Natural killer cell (primary cell): Measurements from ENCODE around the gene C1orf21. TPM values are rescaled to one million over a fixed set of nuclear protein-coding genes. Genes with fewer than 3 reads are reported as not detected.

Source experiments
- ATAC-seq, 3 donors: fragments of 150-1000 bp in 2 of 3; fragments of 200-7000 bp in 1 of 3; cut with Tn5 transposase; 1 replicate in 1 of 3; 2 replicates in 2 of 3; pipeline ENCODE4 v1.10.0; 2021; ENCODE audit warnings: mild to moderate bottlenecking in 2 of 3, moderate library complexity in 2 of 3
- DNase-seq, 2 donors: peaks; one replicate each; pipeline versions ENCODE4 v3.0.0 to v3.0.0-alpha.2; 2013 to 2021; ENCODE audit warnings: mixed read lengths in 1 of 2
- H3K27ac ChIP-seq: one replicate; pipeline ENCODE4 v1.5.1; 2013; ENCODE audit warnings: mild to moderate bottlenecking, low read length
- H3K27me3 ChIP-seq: one replicate; pipeline ENCODE4 v1.6.1; 2013; ENCODE audit warnings: low read length; ENCODE audit not compliant: control insufficient read depth, insufficient read depth
- H3K36me3 ChIP-seq: one replicate; pipeline ENCODE4 v1.6.1; 2013; ENCODE audit warnings: low read length; ENCODE audit not compliant: control insufficient read depth, insufficient read depth
- H3K4me1 ChIP-seq: one replicate; pipeline ENCODE4 v1.6.1; 2013; ENCODE audit warnings: low read length; ENCODE audit not compliant: control insufficient read depth, insufficient read depth
- H3K4me3 ChIP-seq: one replicate; pipeline ENCODE4 v1.5.1; 2013; ENCODE audit warnings: low read length
- H3K9me3 ChIP-seq: one replicate; pipeline ENCODE4 v1.6.1; 2013; ENCODE audit warnings: low read length; ENCODE audit not compliant: control insufficient read depth, insufficient read depth
- H3K27ac Mint-ChIP-seq, 2 donors: one replicate each; pipeline ENCODE4 v1.8.0; 2022; ENCODE audit warnings: mild to moderate bottlenecking in 2 of 2, mixed read lengths in 2 of 2, moderate library complexity in 1 of 2
- H3K27me3 Mint-ChIP-seq, 2 donors: one replicate each; pipeline ENCODE4 v1.8.0; 2022; ENCODE audit warnings: low read depth in 2 of 2, mixed read lengths in 2 of 2
- H3K36me3 Mint-ChIP-seq: one replicate; pipeline ENCODE4 v1.8.0; 2022; ENCODE audit warnings: mixed read lengths
- H3K4me1 Mint-ChIP-seq, 2 donors: one replicate each; pipeline ENCODE4 v1.8.0; 2022; ENCODE audit warnings: mixed read lengths in 2 of 2
- H3K4me3 Mint-ChIP-seq: one replicate; pipeline ENCODE4 v1.8.0; 2022; ENCODE audit warnings: mild to moderate bottlenecking, moderate library complexity, mixed read lengths
- H3K9me3 Mint-ChIP-seq, 2 donors: one replicate each; pipeline ENCODE4 v1.8.0; 2022; ENCODE audit warnings: mixed read lengths in 2 of 2
- WGBS: methylation state at CpG from one replicate; pipeline ENCODE4 v1.1.7; 2013; ENCODE audit warnings: missing lambda C conversion rate; ENCODE audit not compliant: insufficient coverage; 5-methylcytosine and 5-hydroxymethylcytosine counted together
- intact Hi-C: fragments of 100-400 bp; cut with micrococcal nuclease; formaldehyde crosslinking; loops from one replicate; pipeline ENCODE4 v1.14.2; 2022
- total RNA-seq, 4 donors: library from RNA; stranded (reverse); fragments of 120-200 nt in 1 of 4; gene quantifications; one replicate each; pipeline versions ENCODE4 v1.2.3 to v1.2.4, GENCODE V29; 2013 to 2022
- TF ChIP-seq, protein P1 (sequence below): fragments of 200-600 bp; IDR thresholded peaks from one replicate; pipeline ENCODE4 v1.8.0; 2022; ENCODE audit warnings: antibody characterized with exemption

The C1orf21 gene
- total RNA-seq, 3 donors from 2014 or later (not counting 1 experiment from before 2014, with no cell fraction given), result 84.3 to 111 (median 88.3) TPM

GRCh38 chr1:184588701-184589100 lies 201.9 kb downstream of the C1orf21 start:
- Histone ChIP-seq H3K9me3 (no peaks in the 10 kb centered on the region), H3K27me3 (no peaks in the 10 kb centered on the region), H3K4me1 (no peaks in the 10 kb centered on the region), H3K4me3 (no peak overlapping the region), H3K36me3 (no peaks in the 10 kb centered on the region), H3K27ac (no peak overlapping the region)
- no peak overlapping the region for H3K4me3 Mint-ChIP-seq
- ATAC-seq (no peak), DNase-seq (no peak)
- TF ChIP-seq, protein P1, sequence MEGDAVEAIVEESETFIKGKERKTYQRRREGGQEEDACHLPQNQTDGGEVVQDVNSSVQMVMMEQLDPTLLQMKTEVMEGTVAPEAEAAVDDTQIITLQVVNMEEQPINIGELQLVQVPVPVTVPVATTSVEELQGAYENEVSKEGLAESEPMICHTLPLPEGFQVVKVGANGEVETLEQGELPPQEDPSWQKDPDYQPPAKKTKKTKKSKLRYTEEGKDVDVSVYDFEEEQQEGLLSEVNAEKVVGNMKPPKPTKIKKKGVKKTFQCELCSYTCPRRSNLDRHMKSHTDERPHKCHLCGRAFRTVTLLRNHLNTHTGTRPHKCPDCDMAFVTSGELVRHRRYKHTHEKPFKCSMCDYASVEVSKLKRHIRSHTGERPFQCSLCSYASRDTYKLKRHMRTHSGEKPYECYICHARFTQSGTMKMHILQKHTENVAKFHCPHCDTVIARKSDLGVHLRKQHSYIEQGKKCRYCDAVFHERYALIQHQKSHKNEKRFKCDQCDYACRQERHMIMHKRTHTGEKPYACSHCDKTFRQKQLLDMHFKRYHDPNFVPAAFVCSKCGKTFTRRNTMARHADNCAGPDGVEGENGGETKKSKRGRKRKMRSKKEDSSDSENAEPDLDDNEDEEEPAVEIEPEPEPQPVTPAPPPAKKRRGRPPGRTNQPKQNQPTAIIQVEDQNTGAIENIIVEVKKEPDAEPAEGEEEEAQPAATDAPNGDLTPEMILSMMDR, result no peak
- H3K36me3 Mint-ChIP-seq, result peaks cover 9% of the 10 kb centered on the region
- 100% methylated on average over 3 of the region's 3 CpGs for WGBS
- H3K27me3 Mint-ChIP-seq, result no peaks in the 10 kb centered on the region
- no peaks in the 10 kb centered on the region for H3K9me3 Mint-ChIP-seq
- intact Hi-C loops, result no loop called here
- H3K4me1 Mint-ChIP-seq, result peaks cover 50 to 51% of the 10 kb centered on the region in 2 donors
- H3K27ac Mint-ChIP-seq, result no peak overlapping the region

DNA sequence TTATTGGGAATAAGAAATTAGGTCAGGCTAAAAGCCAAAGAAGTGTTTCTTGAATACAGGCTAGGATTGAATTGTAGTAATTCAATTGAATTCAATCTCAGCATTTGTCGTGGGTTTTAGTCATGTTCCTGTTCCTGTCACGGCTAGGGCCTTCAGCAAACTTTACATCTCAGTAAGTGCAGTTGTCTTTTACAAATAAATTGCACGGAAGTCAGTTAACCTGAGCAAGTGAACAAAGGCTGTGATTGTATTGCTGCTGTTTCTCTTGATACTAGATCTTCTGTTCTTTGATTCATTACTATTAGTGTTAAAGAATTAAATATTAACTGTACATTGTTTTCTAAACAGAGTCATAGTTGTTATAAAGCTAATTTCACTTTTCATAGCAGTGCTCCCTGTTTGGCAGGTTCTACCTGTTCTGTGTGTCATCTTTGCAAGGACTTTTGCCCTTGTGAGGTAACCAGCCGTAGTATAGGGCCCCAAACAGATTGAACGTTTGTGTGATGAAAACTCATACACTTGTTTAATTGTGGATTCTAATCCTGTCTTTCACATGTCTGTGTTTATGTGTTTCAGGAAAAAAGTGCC lies 203.4 kb downstream of the C1orf21 start:
- Mint-ChIP-seq H3K4me3 (no peak overlapping the region), H3K9me3 (no peaks in the 10 kb centered on the region), H3K27me3 (no peaks in the 10 kb centered on the region), H3K27ac (no peak overlapping the region), H3K36me3 (peaks cover 9% of the 10 kb centered on the region), H3K4me1 (peaks cover 42 to 49% of the 10 kb centered on the region in 2 donors)
- intact Hi-C loops, result no loop called here
- H3K4me3 ChIP-seq, result no peak overlapping the region
- peaks cover under 1% of the 10 kb centered on the region for H3K36me3 ChIP-seq
- ATAC-seq, result no peak
- TF ChIP-seq, protein P1, result no peak
- 85% methylated on average over 4 of the region's 5 CpGs for WGBS
- no peaks in the 10 kb centered on the region for H3K27me3 ChIP-seq
- no peaks in the 10 kb centered on the region for H3K9me3 ChIP-seq
- no peak for DNase-seq
- no peaks in the 10 kb centered on the region for H3K4me1 ChIP-seq
- H3K27ac ChIP-seq, result no peak overlapping the region

- Histone ChIP-seq H3K4me3 (no peak overlapping the region), H3K9me3 (no peaks in the 10 kb centered on the region), H3K27ac (no peak overlapping the region), H3K27me3 (no peaks in the 10 kb centered on the region), H3K4me1 (no peaks in the 10 kb centered on the region), H3K36me3 (peaks cover 2% of the 10 kb centered on the region)
- Mint-ChIP-seq H3K9me3 (no peaks in the 10 kb centered on the region), H3K4me1 (peaks cover 37 to 54% of the 10 kb centered on the region in 2 donors), H3K27me3 (no peaks in the 10 kb centered on the region), H3K27ac (no peak overlapping the region), H3K4me3 (no peak overlapping the region), H3K36me3 (peaks cover 9% of the 10 kb centered on the region)
- no peak for DNase-seq
- TF ChIP-seq, protein P1, result no peak
- ATAC-seq, result no peak
- WGBS, result 100% methylated on average over 3 of the region's 4 CpGs
- intact Hi-C loops, result no loop called here
Measured at GRCh38 chr1:184593597-184593996, 206.8 kb downstream of the C1orf21 start.

DNA sequence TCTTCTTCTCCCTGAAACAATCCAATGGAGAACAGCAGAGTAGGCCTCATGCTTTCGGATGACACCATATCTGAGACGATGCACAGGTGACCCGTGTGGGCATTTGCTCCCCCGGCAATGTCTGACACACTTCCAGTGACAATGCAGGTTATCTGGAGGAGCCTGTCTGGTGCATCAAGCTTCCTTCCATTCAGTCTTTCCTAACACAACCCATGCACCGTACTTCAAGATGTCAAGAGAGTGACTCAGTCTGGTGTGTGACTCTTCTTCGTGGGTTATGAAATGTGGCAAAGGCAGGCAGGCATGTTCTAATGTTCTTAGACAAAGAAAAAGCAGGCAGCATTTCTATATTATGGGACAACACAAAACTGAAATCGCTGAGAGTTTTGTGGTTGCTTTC lies 208.8 kb downstream of the C1orf21 start:
- intact Hi-C loops, result no loop called here
- no peak for ATAC-seq
- Histone ChIP-seq H3K27ac (no peak overlapping the region), H3K36me3 (peaks cover 2% of the 10 kb centered on the region), H3K4me3 (no peak overlapping the region), H3K27me3 (no peaks in the 10 kb centered on the region), H3K4me1 (no peaks in the 10 kb centered on the region), H3K9me3 (no peaks in the 10 kb centered on the region)
- DNase-seq, result no peak
- peaks cover 29 to 46% of the 10 kb centered on the region in 2 donors for H3K4me1 Mint-ChIP-seq
- peak overlapping the region in 1 of 2 donors; percentile 71 for H3K27ac Mint-ChIP-seq
- 90% methylated on average over 6 of the region's 7 CpGs for WGBS
- H3K27me3 Mint-ChIP-seq, result no peaks in the 10 kb centered on the region
- H3K36me3 Mint-ChIP-seq, result peaks cover 9% of the 10 kb centered on the region
- TF ChIP-seq, protein P1, result no peak
- no peaks in the 10 kb centered on the region for H3K9me3 Mint-ChIP-seq
- no peak overlapping the region for H3K4me3 Mint-ChIP-seq
